Fibroblast of gingiva (primary cell): Measurements from ENCODE around the gene SFN.

ENCODE experiments used
- DNase-seq: peaks from one replicate; pipeline ENCODE4 v3.0.0-alpha.2; 2011; ENCODE audit warnings: low read depth

The SFN gene

GRCh38 chr1:26913389-26913753, 50.4 kb downstream of the SFN start:
- DNase-seq = no peak
